PC-3 (cell line): Measurements from ENCODE around the gene GRM1. TPM values are rescaled to one million over a fixed set of nuclear protein-coding genes. Genes with fewer than 3 reads are reported as not detected.

Experiments
- ATAC-seq: fragments of 200-7000 bp; cut with Tn5 transposase; 2 replicates; pipeline ENCODE4 v1.9.1; 2020; ENCODE audit warnings: mild to moderate bottlenecking, moderate library complexity
- BruUV-seq: library from RNA; stranded (reverse); fragments of 400-500 nt; replicated peaks from 2 replicates; lab custom pipeline; 2021; lab: Mats Ljungman, UMichigan
- CTCF ChIA-PET: fragments of 300-600 bp; sonication (Branson Sonifier 250); formaldehyde crosslinking; loops from one replicate; lab custom pipeline; 2022; ENCODE audit warnings: antibody characterized with exemption; lab: Charles Lee
- POLR2A ChIA-PET: fragments of 300-600 bp; sonication (Branson Sonifier 250); formaldehyde crosslinking; loops from one replicate; lab custom pipeline; 2022; ENCODE audit warnings: antibody characterized with exemption; ENCODE audit not compliant: unreplicated experiment; lab: Charles Lee
- DNase-seq: peaks from one replicate; pipeline ENCODE4 v3.0.0-alpha.2; 2015
- H2AFZ ChIP-seq: fragments of 300-600 bp; sonication (generic); 2 replicates; pipeline ENCODE4 v1.6.0; 2016; ENCODE audit warnings: antibody characterized with exemption, low read length
- H3F3A ChIP-seq: fragments of 300-600 bp; sonication (generic); one replicate; pipeline ENCODE4 v1.6.0; 2017; ENCODE audit warnings: antibody characterized with exemption, low read length, control low read depth, mild to moderate bottlenecking; ENCODE audit not compliant: unreplicated experiment
- H3K27ac ChIP-seq: fragments of 300-600 bp; sonication (generic); 2 replicates; pipeline ENCODE4 v1.5.1; 2016; ENCODE audit warnings: mild to moderate bottlenecking, low read length
- H3K27me3 ChIP-seq: fragments of 300-600 bp; sonication (generic); 2 replicates; pipeline ENCODE4 v1.6.1; 2016; ENCODE audit warnings: low read length, mixed read lengths
- H3K36me3 ChIP-seq: fragments of 300-600 bp; sonication (generic); 2 replicates; pipeline ENCODE4 v1.6.1; 2016; ENCODE audit warnings: low read depth, mixed run types, low read length, mixed read lengths
- H3K4me1 ChIP-seq: fragments of 300-600 bp; sonication (generic); 2 replicates; pipeline ENCODE4 v1.5.1; 2016; ENCODE audit warnings: low read length; ENCODE audit not compliant: insufficient read depth
- H3K4me2 ChIP-seq: fragments of 300-600 bp; sonication (generic); 2 replicates; pipeline ENCODE4 v1.6.0; 2016; ENCODE audit warnings: low read length
- H3K4me3 ChIP-seq: fragments of 300-600 bp; sonication (generic); 2 replicates; pipeline ENCODE4 v1.5.1; 2016; ENCODE audit warnings: mild to moderate bottlenecking, low read length, mixed read lengths
- H3K79me2 ChIP-seq: fragments of 300-600 bp; sonication (generic); 2 replicates; pipeline ENCODE4 v1.6.1; 2017; ENCODE audit warnings: low read length, mixed read lengths
- H3K9ac ChIP-seq: fragments of 300-600 bp; sonication (generic); 2 replicates; pipeline ENCODE4 v1.6.0; 2016; ENCODE audit warnings: mild to moderate bottlenecking, low read length
- H3K9me2 ChIP-seq: fragments of 300-600 bp; sonication (generic); replicated peaks from 2 replicates; pipeline ENCODE4 v1.6.1; 2016; ENCODE audit warnings: mixed run types, low read length, mixed read lengths
- H3K9me3 ChIP-seq: fragments of 300-600 bp; sonication (generic); 2 replicates; pipeline ENCODE4 v1.6.1; 2016; ENCODE audit warnings: low read length, mixed read lengths
- H4K20me1 ChIP-seq: fragments of 300-600 bp; sonication (generic); 2 replicates; pipeline ENCODE4 v1.6.1; 2016; ENCODE audit warnings: low read length, mixed read lengths
- EZH2 ChIP-seq: fragments of 300-600 bp; sonication (generic); IDR thresholded peaks from one replicate; pipeline ENCODE4 v1.6.1; 2017; ENCODE audit warnings: antibody characterized with exemption, mild to moderate bottlenecking, low read length; ENCODE audit not compliant: unreplicated experiment
- EZH2phosphoT487 ChIP-seq: fragments of 300-600 bp; sonication (generic); IDR thresholded peaks from 2 replicates; pipeline ENCODE4 v1.6.1; 2018; ENCODE audit warnings: mild to moderate bottlenecking, antibody characterized with exemption, low read length, borderline replicate concordance
- intact Hi-C: fragments of 100-400 bp; cut with micrococcal nuclease; formaldehyde crosslinking; loops from 2 replicates; pipeline ENCODE4 v1.9.0; 2023
- total RNA-seq: library from RNA; depleted of rRNA; stranded (reverse); fragments of >200 nt; gene quantifications from 2 replicates; pipeline ENCODE4 v1.2.3, GENCODE V29; 2014
- TF ChIP-seq, protein P1 (sequence below): fragments of 300-600 bp; sonication (generic); conservative IDR thresholded peaks from 2 replicates; pipeline ENCODE4 v1.5.1; 2017; ENCODE audit warnings: antibody characterized with exemption, low read depth, mild to moderate bottlenecking, low read length

GRM1 gene
- total RNA-seq, 1 experiment from 2014 or later = 0.11 TPM

DNA sequence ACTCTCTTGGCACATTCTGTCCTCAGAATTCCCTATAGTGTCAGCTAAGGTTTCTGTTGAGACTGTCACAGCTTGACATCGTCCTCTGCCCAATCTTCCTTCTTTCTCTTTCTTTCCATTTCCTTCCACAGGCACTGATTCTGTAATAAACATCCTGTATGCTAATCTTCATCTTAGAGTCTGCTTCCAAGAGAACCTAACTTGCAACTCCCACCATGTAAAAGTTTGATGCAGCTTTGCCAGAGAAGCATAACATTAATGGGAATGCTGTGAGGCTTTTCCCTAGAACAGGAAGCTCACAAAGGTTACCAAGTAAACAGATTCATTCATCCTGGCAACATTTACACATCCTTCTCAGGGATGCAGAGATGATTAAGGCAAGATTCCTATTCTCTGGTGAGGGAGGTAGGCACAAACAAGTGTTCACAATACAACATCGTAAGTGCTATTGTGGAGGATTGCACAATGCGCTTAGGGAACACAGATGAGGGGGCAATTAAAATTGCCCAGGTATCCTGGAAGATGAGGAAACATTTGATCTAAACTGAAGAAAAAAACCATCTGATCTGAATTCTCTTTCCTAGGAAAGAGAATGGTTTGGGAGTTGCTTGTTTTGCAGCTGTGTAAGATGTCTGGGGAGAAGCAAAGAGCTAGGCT lies 74.7 kb downstream of the GRM1 start:
- Histone ChIP-seq H3K9ac (no peak overlapping the region), H3K27me3 (peaks cover 10% of the 10 kb centered on the region; the same call in 1 of the 2 replicates), H3K27ac (no peak overlapping the region), H3K9me2 (no peaks in the 10 kb centered on the region), H3K36me3 (no peaks in the 10 kb centered on the region), H2AFZ (no peak overlapping the region), H3K4me2 (no peak overlapping the region), H3F3A (no peaks in the 10 kb centered on the region), H3K79me2 (no peaks in the 10 kb centered on the region), H4K20me1 (no peaks in the 10 kb centered on the region), H3K4me3 (no peak overlapping the region), H3K9me3 (no peaks in the 10 kb centered on the region), H3K4me1 (no peaks in the 10 kb centered on the region)
- no TSS peak for BruUV-seq
- ChIA-PET POLR2A (no interaction called here), CTCF (no interaction called here)
- DNase-seq (no peak), ATAC-seq (no peak)
- intact Hi-C loops = no loop called here
- no peak for TF ChIP-seq EZH2phosphoT487
- no peak for TF ChIP-seq EZH2
- TF ChIP-seq, protein P1, sequence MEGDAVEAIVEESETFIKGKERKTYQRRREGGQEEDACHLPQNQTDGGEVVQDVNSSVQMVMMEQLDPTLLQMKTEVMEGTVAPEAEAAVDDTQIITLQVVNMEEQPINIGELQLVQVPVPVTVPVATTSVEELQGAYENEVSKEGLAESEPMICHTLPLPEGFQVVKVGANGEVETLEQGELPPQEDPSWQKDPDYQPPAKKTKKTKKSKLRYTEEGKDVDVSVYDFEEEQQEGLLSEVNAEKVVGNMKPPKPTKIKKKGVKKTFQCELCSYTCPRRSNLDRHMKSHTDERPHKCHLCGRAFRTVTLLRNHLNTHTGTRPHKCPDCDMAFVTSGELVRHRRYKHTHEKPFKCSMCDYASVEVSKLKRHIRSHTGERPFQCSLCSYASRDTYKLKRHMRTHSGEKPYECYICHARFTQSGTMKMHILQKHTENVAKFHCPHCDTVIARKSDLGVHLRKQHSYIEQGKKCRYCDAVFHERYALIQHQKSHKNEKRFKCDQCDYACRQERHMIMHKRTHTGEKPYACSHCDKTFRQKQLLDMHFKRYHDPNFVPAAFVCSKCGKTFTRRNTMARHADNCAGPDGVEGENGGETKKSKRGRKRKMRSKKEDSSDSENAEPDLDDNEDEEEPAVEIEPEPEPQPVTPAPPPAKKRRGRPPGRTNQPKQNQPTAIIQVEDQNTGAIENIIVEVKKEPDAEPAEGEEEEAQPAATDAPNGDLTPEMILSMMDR = no peak

DNA sequence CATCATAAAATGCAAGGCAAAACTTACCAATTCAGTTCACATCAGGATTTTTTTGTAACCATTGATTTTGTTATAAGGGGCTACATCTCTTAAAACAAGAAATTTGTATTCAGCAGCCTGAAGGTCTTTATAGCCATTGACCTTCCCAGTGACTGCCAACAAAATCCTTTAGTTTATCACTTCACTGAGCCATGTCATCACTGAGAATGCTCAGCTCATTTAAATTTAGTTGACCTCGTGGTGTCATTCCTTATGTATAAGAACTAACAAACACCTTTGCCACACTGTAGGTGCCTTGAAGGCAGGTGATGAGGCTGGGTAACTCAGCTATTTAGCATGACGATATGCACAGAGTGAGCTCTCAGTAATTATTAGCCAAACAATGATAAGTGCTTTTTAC lies 77.7 kb downstream of the GRM1 start:
- Histone ChIP-seq H3K27ac (no peak overlapping the region), H3K9me2 (no peaks in the 10 kb centered on the region), H3K27me3 (peaks cover 10% of the 10 kb centered on the region; the same call in 1 of the 2 replicates), H4K20me1 (no peaks in the 10 kb centered on the region), H3K9ac (no peak overlapping the region), H2AFZ (no peak overlapping the region), H3K4me2 (no peak overlapping the region), H3K4me3 (no peak overlapping the region), H3K4me1 (no peaks in the 10 kb centered on the region), H3F3A (no peaks in the 10 kb centered on the region), H3K9me3 (no peaks in the 10 kb centered on the region), H3K79me2 (no peaks in the 10 kb centered on the region), H3K36me3 (no peaks in the 10 kb centered on the region)
- TF ChIP-seq EZH2phosphoT487 = no peak
- no peak for TF ChIP-seq EZH2
- intact Hi-C loops = no loop called here
- ATAC-seq (no peak), DNase-seq (no peak)
- POLR2A ChIA-PET = no interaction called here
- BruUV-seq = no TSS peak
- CTCF ChIA-PET = no interaction called here

DNA sequence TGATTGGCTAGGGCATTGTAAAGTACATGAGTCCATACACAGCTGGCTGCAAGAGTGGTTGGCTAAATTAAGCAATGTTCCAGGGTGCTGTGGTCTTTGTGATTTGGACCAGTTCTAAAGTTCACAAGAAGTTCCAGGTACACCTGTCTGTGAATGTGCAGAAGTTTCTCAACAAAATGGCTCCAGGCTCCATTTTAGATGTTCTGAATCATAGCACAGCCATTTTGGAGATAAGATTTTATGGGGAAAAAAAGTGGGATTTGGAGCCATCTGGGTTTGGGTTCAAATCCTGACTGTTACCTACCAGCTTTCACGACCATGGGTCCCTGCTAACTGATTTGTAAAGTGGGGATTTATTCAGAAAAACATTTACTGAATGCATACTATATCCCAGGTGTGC lies 82.1 kb downstream of the GRM1 start:
- intact Hi-C loops = no loop called here
- no peaks in the 10 kb centered on the region for H3K9me2 ChIP-seq
- BruUV-seq = no TSS peak
- no peaks in the 10 kb centered on the region for H3K79me2 ChIP-seq
- ChIA-PET CTCF (no interaction called here), POLR2A (no interaction called here)
- H3F3A ChIP-seq = no peaks in the 10 kb centered on the region
- H3K9me3 ChIP-seq = no peaks in the 10 kb centered on the region
- H3K4me2 ChIP-seq = no peak overlapping the region
- H3K4me1 ChIP-seq = no peaks in the 10 kb centered on the region
- H4K20me1 ChIP-seq = no peaks in the 10 kb centered on the region
- H2AFZ ChIP-seq = no peak overlapping the region
- no peak overlapping the region for H3K27ac ChIP-seq
- H3K9ac ChIP-seq = no peak overlapping the region
- H3K4me3 ChIP-seq = no peak overlapping the region
- DNase-seq (no peak), ATAC-seq (no peak)
- no peaks in the 10 kb centered on the region for H3K27me3 ChIP-seq
- TF ChIP-seq, protein P1 = no peak
- TF ChIP-seq EZH2phosphoT487 = no peak
- no peaks in the 10 kb centered on the region for H3K36me3 ChIP-seq
